NCI-H345 treated with DMSO at 0.1 percent for 48 hours (cell line): ENCODE results near the gene CPD.
"Not testable (repeated sequence)": the region's sequence is repeated elsewhere in the genome, so short reads cannot be mapped to it uniquely, and the experiment has no call there.

Source experiments
- DNase-seq: peaks from one replicate; lab custom pipeline; 2025; ENCODE audit not compliant: unreplicated experiment; lab: John Stamatoyannopoulos, UW

Gene CPD

GRCh38 chr17:30382345-30382744 lies 3.6 kb downstream of the CPD start:
- DNase-seq = no peak

- DNase-seq = no peak
Measured at GRCh38 chr17:30388321-30389179, 9.8 kb downstream of the CPD start.

GRCh38 chr17:30389756-30390300 lies 11.1 kb downstream of the CPD start:
- DNase-seq = no peak

- no peak for DNase-seq
Measured at GRCh38 chr17:30391534-30391933, 12.8 kb downstream of the CPD start.

GRCh38 chr17:30393491-30393890 lies 14.8 kb downstream of the CPD start:
- no peak for DNase-seq

- DNase-seq = no peak
Measured at GRCh38 chr17:30393911-30394867, 15.5 kb downstream of the CPD start.

- no peak for DNase-seq
Measured at GRCh38 chr17:30395398-30396022, 16.8 kb downstream of the CPD start.

- DNase-seq = no peak
Measured at GRCh38 chr17:30396129-30396528, 17.4 kb downstream of the CPD start.

GRCh38 chr17:30396612-30397011 lies 17.9 kb downstream of the CPD start:
- no peak for DNase-seq

- DNase-seq = no peak
Measured at GRCh38 chr17:30398328-30399041, 19.8 kb downstream of the CPD start.

GRCh38 chr17:30401097-30401496 lies 22.4 kb downstream of the CPD start:
- no peak for DNase-seq

GRCh38 chr17:30405161-30405560 lies 26.4 kb downstream of the CPD start:
- no peak for DNase-seq

- not testable (repeated sequence) for DNase-seq
Measured at GRCh38 chr17:30410627-30411026, 31.9 kb downstream of the CPD start.

- not testable (repeated sequence) for DNase-seq
Measured at GRCh38 chr17:30412008-30412496, 33.3 kb downstream of the CPD start.

GRCh38 chr17:30413109-30413508 lies 34.4 kb downstream of the CPD start:
- no peak for DNase-seq

- DNase-seq = no peak
Measured at GRCh38 chr17:30414486-30414885, 35.8 kb downstream of the CPD start.

GRCh38 chr17:30415491-30415890 lies 36.8 kb downstream of the CPD start:
- no peak for DNase-seq

- DNase-seq = not testable (repeated sequence)
Measured at GRCh38 chr17:30418070-30418469, 39.3 kb downstream of the CPD start.

GRCh38 chr17:30421592-30421991 lies 42.9 kb downstream of the CPD start:
- DNase-seq = no peak

- no peak for DNase-seq
Measured at GRCh38 chr17:30422171-30422570, 43.4 kb downstream of the CPD start.
